ENCODE data around the gene FKBP9. TPM values are rescaled to one million over a fixed set of nuclear protein-coding genes. Genes with fewer than 3 reads are reported as not detected.

The FKBP9 gene
- total and polyA plus RNA-seq, 2 of the 4 experiments (the other 2 are of a cell fraction) = 126 to 191 TPM

Small RNA genes within 50 kb of the gene (microRNA-seq; reads per million reads assigned to microRNA genes)
- not detected for gene AC083863.1 (ENCODE audit: insufficient read depth, insufficient read length)
- gene RN7SL505P (ENCODE audit: insufficient read depth, insufficient read length) = not detected
- gene RNU6-388P (ENCODE audit: insufficient read depth, insufficient read length) = not detected
- not detected for gene RPS29P14 (ENCODE audit: insufficient read depth, insufficient read length)

Small RNA genes within 50 kb of the gene (small RNA-seq; reads per million reads assigned to genes)
- gene AC083863.1 (0 reads per million in 5 experiments), gene RN7SL505P (0 reads per million in 5 experiments), gene RNU6-388P (0 reads per million in 5 experiments), gene RPS29P14 (0 reads per million in 5 experiments)

Other genes starting within 250 kb of the FKBP9 start
- gene KBTBD2, start 65.7 kb upstream of the FKBP9 start, total RNA-seq (2012; rRNA removed) = 32.3 and 41.7 TPM in 2 replicates
- gene KBTBD2, start 65.7 kb upstream of the FKBP9 start, polyA plus RNA-seq (2012; rRNA removed) = 11.0 and 13.2 TPM in 2 replicates
- gene NT5C3A, start 105.3 kb downstream of the FKBP9 start, total RNA-seq (2012; rRNA removed) = 12.2 and 22.2 TPM in 2 replicates
- 8.9 and 11.3 TPM in 2 replicates for gene NT5C3A, start 105.3 kb downstream of the FKBP9 start, polyA plus RNA-seq (2012; rRNA removed)
- 9.5 and 14.7 TPM in 2 replicates for gene RP9, start 152.0 kb downstream of the FKBP9 start, total RNA-seq (2012; rRNA removed)
- gene RP9, start 152.0 kb downstream of the FKBP9 start, polyA plus RNA-seq (2012; rRNA removed) = 18.1 and 18.3 TPM in 2 replicates
- gene BBS9, start 172.1 kb downstream of the FKBP9 start, total RNA-seq (2012; rRNA removed) = 9.5 and 11.9 TPM in 2 replicates
- gene BBS9, start 172.1 kb downstream of the FKBP9 start, polyA plus RNA-seq (2012; rRNA removed) = 6.5 and 7.9 TPM in 2 replicates